Natural killer cell treated with Interleukin-12 subunit alpha and Interleukin-12 subunit beta and Interleukin-15 and Interleukin-18, amount 100 ng/mL, for 72 hours (primary cell): ENCODE data around the gene UQCRHL. TPM values are rescaled to one million over a fixed set of nuclear protein-coding genes. Genes with fewer than 3 reads are reported as not detected.
A peak's percentile ranks its signal among the peaks of the same experiment; 100 is the strongest.
"Not testable (repeated sequence)": the region's sequence is repeated elsewhere in the genome, so short reads cannot be mapped to it uniquely, and the experiment has no call there.

ENCODE experiments used
- ATAC-seq, 2 donors: fragments of 150-1000 bp; cut with Tn5 transposase in 1 of 2; sonication (Bioruptor Pico), chemical (Tn5 transposase) in 1 of 2; 2 replicates each; pipeline ENCODE4 v1.10.0; 2021
- DNase-seq: peaks from one replicate; pipeline ENCODE4 v3.0.0; 2022; ENCODE audit warnings: low spot score
- H3K27ac Mint-ChIP-seq, 2 donors: 1 replicate in 1 of 2; 2 replicates in 1 of 2; pipeline ENCODE4 v1.8.0; 2022; ENCODE audit warnings: mixed read lengths in 2 of 2, mild to moderate bottlenecking in 1 of 2, moderate library complexity in 1 of 2
- H3K27me3 Mint-ChIP-seq, 2 donors: 1 replicate in 1 of 2; 2 replicates in 1 of 2; pipeline ENCODE4 v1.8.0; 2022; ENCODE audit warnings: mixed read lengths in 2 of 2
- H3K36me3 Mint-ChIP-seq: one replicate; pipeline ENCODE4 v1.8.0; 2022; ENCODE audit warnings: mixed read lengths
- H3K4me1 Mint-ChIP-seq, 2 donors: 1 replicate in 1 of 2; 2 replicates in 1 of 2; pipeline ENCODE4 v1.8.0; 2022; ENCODE audit warnings: low read depth in 2 of 2, mixed read lengths in 2 of 2, mild to moderate bottlenecking in 1 of 2
- H3K4me3 Mint-ChIP-seq: one replicate; pipeline ENCODE4 v1.8.0; 2022; ENCODE audit warnings: mixed read lengths
- H3K9me3 Mint-ChIP-seq: 2 replicates; pipeline ENCODE4 v1.8.0; 2022; ENCODE audit warnings: mixed read lengths
- total RNA-seq, 2 donors: library from RNA; stranded (reverse); gene quantifications; one replicate each; pipeline ENCODE4 v1.2.3, GENCODE V29; 2022

The UQCRHL gene
- total RNA-seq, 2 donors from 2014 or later, result 1.2 to 2.0 TPM

DNA sequence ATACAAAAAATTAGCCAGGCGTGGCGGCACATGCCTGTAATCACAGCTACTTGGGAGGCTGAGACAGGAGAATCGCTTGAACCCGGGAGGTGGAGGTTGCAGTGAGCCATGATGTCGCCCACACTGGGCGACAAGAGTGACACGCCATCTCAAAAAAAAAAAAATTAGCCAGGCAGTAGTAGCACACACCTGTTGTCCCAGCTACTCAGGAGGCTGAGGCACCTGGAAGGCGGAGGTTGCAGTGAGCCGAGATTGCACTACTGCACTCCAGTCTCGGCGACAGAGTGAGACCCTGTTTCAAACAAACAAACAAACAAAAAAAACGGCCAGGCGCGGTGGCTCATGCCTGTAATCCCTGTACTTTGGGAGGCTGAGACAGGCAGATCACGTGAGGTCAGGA is 20.1 kb upstream of the UQCRHL start:
- DNase-seq, H3K27ac Mint-ChIP-seq, H3K36me3 Mint-ChIP-seq, ATAC-seq, H3K9me3 Mint-ChIP-seq, H3K4me3 Mint-ChIP-seq, H3K27me3 Mint-ChIP-seq: not testable (repeated sequence)
- H3K4me1 Mint-ChIP-seq, result peaks cover 15 to 16% of the 10 kb centered on the region in 2 donors

DNA sequence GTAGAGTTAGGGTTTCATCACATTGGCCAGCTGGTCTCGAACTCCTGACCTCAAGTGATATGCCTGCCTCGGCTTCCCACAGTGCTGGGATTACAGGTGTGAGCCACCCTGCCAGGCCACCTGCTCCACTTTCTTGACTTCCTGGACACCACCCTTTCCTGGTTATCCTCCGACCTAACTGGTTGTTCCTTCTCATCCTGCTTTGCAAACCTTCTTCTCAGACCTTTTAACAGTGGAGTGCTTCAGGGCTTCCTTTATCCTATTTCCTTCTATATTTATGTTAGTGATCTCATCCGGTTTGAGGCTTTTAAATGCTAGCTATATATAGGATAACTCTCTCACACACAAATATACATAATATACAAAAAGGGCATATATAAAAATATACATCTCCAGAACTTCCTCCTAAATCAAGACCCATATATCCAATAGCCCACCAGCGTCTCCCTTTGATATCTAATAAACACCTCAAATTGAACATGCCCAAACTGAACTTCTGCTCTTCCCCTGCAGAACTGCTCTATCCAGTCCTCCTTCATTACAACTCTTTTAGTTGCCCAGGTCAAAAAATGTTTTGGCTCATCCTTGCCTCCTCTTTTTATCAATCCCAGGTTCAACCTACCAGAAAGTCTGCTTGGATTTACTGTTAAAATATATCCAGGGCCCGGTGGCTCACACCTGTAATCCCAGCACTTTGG is 19.5 kb upstream of the UQCRHL start:
- no peak for ATAC-seq
- H3K36me3 Mint-ChIP-seq, result no peaks in the 10 kb centered on the region
- H3K27me3 Mint-ChIP-seq, result no peaks in the 10 kb centered on the region
- H3K9me3 Mint-ChIP-seq, result no peaks in the 10 kb centered on the region
- no peak for DNase-seq
- no peak overlapping the region for H3K4me3 Mint-ChIP-seq
- H3K27ac Mint-ChIP-seq, result no peak overlapping the region
- H3K4me1 Mint-ChIP-seq, result peaks cover 15% of the 10 kb centered on the region in 2 donors

DNA sequence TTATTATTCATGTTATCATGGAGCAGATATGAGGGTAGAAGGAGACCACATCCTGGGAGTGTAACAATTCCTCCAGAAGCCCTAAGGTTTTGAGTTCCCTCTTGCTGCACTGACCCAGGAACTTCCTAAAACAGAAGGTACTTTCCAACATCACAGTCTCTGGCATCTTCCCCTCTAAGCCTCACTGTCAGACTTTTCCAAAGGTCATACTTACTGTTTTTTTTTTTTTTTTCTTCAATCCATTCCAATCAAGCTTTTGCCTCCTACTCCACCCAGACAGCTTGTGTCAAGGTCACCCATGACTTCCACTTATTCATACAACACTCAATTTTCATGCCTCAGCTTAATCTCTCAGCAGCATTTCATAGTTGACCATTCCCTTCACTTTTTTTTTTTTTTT is 18.4 kb upstream of the UQCRHL start:
- no peak for DNase-seq
- Mint-ChIP-seq H3K36me3 (no peaks in the 10 kb centered on the region), H3K4me1 (peaks cover 11% of the 10 kb centered on the region in 2 donors), H3K27ac (no peak overlapping the region), H3K4me3 (no peak overlapping the region), H3K27me3 (no peaks in the 10 kb centered on the region), H3K9me3 (no peaks in the 10 kb centered on the region)
- no peak for ATAC-seq

DNA sequence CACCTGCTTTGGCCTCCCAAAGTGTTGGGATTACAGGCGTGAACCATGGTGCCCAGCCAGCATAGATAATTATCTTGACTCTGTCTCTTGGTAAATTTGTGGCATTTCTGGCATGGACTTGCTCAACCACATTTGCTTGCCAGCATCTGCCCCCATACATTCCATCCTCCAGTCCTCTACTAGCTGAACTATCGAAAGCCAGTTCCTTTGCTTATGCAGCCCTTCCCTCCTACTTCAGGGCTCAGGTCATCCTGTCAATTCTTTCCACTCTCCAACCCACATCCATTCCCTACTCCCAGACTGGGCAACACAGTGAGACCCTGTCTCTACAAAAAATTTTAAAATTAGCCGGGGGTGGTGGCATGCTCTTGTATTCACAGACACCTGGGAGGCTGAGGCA is 13.0 kb upstream of the UQCRHL start:
- Mint-ChIP-seq H3K4me3 (no peak overlapping the region), H3K4me1 (peaks cover 0 to 3% of the 10 kb centered on the region in 2 donors), H3K36me3 (no peaks in the 10 kb centered on the region), H3K9me3 (no peaks in the 10 kb centered on the region), H3K27ac (no peak overlapping the region), H3K27me3 (no peaks in the 10 kb centered on the region)
- no peak for DNase-seq
- no peak for ATAC-seq

DNA sequence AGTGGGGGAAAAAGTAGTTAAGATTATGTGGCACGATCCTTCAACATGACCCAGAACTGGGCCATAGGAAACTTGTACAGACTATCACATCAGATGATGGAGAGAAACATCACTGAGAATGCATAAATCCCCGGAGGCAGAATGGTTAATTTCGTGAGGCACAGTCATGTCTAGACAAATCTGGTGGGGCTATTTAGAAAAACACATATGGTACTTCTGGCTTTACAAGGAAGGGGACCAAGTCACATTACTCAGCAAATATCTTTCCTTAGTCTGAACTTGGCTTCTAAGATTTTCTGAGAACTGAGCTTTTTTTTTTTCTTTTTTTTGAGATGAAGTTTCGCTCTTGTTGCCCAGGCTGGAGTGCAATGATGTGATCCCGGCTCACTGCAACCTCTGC is 9.2 kb upstream of the UQCRHL start:
- no peaks in the 10 kb centered on the region for H3K36me3 Mint-ChIP-seq
- H3K4me3 Mint-ChIP-seq, result no peak overlapping the region
- H3K27ac Mint-ChIP-seq, result no peak overlapping the region
- no peaks in the 10 kb centered on the region for H3K9me3 Mint-ChIP-seq
- H3K4me1 Mint-ChIP-seq, result peaks cover 0 to 4% of the 10 kb centered on the region in 2 donors
- no peaks in the 10 kb centered on the region for H3K27me3 Mint-ChIP-seq
- DNase-seq, result no peak
- ATAC-seq, result no peak

DNA sequence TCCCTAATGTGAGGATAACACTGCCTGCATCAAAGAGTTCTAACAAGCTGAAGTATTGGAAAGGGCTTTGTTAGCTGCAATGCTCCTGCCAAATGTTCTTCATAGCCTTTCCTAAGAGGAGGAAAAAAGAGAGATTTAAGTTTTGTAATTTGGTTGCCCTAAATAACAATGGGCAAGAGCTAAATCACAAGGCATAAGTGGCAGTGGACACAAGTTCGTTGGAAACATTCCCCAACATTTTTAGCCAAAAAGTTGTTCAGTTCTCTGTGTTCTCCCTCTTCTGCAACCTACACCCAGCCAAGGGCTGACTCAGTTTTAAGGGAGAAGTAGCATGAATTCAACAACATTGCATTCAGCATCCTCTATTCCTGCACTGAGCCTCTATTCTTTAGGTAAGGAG is 2.6 kb upstream of the UQCRHL start:
- no peaks in the 10 kb centered on the region for H3K9me3 Mint-ChIP-seq
- ATAC-seq (no peak), DNase-seq (no peak)
- H3K4me1 Mint-ChIP-seq, result no peaks in the 10 kb centered on the region
- no peak overlapping the region for H3K4me3 Mint-ChIP-seq
- H3K36me3 Mint-ChIP-seq, result no peaks in the 10 kb centered on the region
- no peak overlapping the region for H3K27ac Mint-ChIP-seq
- H3K27me3 Mint-ChIP-seq, result no peaks in the 10 kb centered on the region

DNA sequence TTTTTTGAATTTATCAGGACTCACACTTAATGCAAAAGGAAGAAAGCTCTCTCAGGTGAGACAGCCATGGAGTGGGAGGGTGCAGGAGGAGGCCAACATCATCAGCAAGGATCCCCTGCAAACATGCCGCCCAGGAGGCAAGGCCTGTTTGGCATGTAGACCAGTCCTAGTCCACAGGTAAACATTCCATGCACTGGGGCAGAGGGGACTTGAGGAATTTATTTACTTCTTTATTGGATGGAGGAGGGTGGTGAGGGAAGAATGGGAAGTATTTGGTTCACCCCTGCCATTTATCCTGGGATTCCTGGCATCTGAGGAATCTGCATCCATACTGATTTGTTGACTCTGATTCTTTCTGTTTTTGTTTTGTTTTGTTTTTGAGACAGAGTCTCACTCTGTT is 1.5 kb upstream of the UQCRHL start:
- ATAC-seq (no peak), DNase-seq (no peak)
- H3K27me3 Mint-ChIP-seq, result no peaks in the 10 kb centered on the region
- no peak overlapping the region for H3K4me3 Mint-ChIP-seq
- H3K4me1 Mint-ChIP-seq, result no peaks in the 10 kb centered on the region
- H3K9me3 Mint-ChIP-seq, result no peaks in the 10 kb centered on the region
- no peaks in the 10 kb centered on the region for H3K36me3 Mint-ChIP-seq
- no peak overlapping the region for H3K27ac Mint-ChIP-seq

DNA sequence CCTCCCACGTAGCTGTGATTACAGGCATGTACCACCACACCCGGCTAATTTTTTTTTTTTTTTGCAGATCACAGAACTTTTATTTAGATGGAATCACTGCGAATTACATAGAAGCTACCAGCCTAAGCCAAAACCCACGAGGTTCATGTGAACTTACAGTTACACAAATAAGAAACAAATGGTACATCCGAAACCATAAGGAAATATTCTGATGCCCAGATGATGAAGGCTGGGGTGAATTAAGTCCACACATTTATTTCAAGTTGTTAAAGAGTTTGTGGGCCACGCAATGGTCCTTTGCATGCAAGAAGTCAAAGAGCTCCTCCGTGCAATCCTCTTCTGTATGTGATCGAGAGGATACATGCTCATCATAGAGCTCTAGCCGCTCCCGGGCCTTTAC is 328 bp downstream of the UQCRHL start:
- ATAC-seq (no peak), DNase-seq (no peak)
- Mint-ChIP-seq H3K36me3 (no peaks in the 10 kb centered on the region), H3K27me3 (peaks cover 0 to 3% of the 10 kb centered on the region in 2 donors), H3K4me1 (no peaks in the 10 kb centered on the region), H3K27ac (no peak overlapping the region), H3K4me3 (no peak overlapping the region), H3K9me3 (no peaks in the 10 kb centered on the region)

DNA sequence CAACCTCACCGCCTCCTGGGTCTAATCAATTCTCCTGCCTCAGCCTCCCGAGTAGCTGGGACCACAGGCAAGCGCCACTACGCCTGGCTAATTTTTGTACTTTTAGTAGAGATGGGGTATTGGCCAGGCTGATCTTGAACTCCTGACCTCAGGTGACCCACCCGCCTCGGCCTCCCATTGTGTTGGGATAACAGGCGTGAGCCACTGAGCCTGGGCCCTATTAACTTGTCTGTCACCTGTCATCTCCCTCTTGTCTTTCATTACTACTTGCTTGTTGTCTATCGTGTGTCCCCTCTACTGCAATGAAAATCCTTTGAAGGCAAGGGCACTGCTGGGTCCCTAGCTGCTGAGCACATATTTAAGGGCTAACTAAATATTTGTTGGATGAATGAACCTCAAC is 3.4 kb downstream of the UQCRHL start:
- H3K4me1 Mint-ChIP-seq, result peaks cover 0 to 2% of the 10 kb centered on the region in 2 donors
- DNase-seq (no peak), ATAC-seq (no peak)
- no peaks in the 10 kb centered on the region for H3K36me3 Mint-ChIP-seq
- no peak overlapping the region for H3K27ac Mint-ChIP-seq
- H3K9me3 Mint-ChIP-seq, result no peaks in the 10 kb centered on the region
- peaks cover 0 to 5% of the 10 kb centered on the region in 2 donors for H3K27me3 Mint-ChIP-seq
- H3K4me3 Mint-ChIP-seq, result no peak overlapping the region

DNA sequence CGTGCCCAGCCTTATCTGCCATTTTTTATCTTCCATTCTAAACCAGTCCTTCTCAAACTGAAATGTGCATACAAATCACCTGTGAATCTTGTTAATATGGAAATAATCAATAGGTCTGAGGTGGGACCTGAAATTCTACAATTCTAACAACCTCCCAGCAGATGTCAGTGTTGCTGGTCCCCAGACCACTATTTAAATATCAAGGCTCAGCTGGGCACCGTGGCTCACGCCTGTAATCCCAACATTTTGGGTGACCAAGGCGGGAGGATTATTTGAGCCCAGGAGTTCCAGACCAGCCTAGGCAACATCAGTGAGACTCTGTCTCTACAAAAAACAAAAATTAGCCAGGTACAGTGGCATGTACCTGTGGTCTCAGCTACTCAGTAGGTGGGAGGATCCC is 4.1 kb downstream of the UQCRHL start:
- no peaks in the 10 kb centered on the region for H3K9me3 Mint-ChIP-seq
- no peak for ATAC-seq

DNA sequence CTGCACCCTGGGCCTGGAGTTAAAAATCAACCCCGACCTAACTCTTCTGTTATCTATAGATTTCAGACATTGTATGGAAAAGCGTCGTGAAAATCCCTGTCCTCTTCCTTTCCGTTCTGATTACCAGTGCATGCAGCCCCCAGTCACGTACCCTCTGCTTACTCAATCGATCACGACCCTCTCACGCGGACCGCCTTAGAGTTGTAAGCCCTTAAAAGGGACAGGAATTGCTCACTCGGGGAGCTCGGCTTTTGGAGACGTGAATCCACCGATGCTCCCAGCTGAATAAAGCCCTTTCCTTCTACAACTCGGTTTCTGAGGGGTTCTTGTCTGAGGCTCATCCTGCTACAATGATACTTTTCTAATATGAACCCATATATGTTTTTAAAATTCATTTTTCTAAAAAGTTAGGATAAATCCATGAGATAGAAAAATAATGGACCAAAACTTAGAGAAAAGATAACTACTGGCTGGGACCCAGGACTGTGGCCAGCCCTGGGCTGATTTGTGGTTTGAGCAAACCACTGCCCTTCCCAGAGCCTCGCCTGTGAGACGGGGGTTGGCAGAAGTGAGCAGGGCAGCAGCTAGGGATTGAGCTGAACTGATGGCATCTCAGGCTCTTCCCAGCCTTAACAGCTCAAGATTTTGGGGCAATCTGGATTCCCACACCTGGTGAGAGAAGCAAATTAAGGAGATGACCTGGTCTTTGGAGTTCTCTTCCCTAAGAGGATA is 5.0 kb downstream of the UQCRHL start:
- H3K4me1 Mint-ChIP-seq, result peaks cover 0 to 2% of the 10 kb centered on the region in 2 donors
- H3K4me3 Mint-ChIP-seq, result no peak overlapping the region
- H3K36me3 Mint-ChIP-seq, result no peaks in the 10 kb centered on the region
- peaks cover 0 to 5% of the 10 kb centered on the region in 2 donors for H3K27me3 Mint-ChIP-seq
- ATAC-seq (no peak), DNase-seq (no peak)
- H3K9me3 Mint-ChIP-seq, result no peaks in the 10 kb centered on the region
- no peak overlapping the region for H3K27ac Mint-ChIP-seq

More for the DNA sequence above, 4.1 kb downstream of the UQCRHL start:
- no peaks in the 10 kb centered on the region for H3K36me3 Mint-ChIP-seq
- peaks cover 0 to 5% of the 10 kb centered on the region in 2 donors for H3K27me3 Mint-ChIP-seq
- H3K4me3 Mint-ChIP-seq, result no peak overlapping the region
- H3K27ac Mint-ChIP-seq, result no peak overlapping the region
- DNase-seq, result no peak
- H3K4me1 Mint-ChIP-seq, result peaks cover 0 to 2% of the 10 kb centered on the region in 2 donors

DNA sequence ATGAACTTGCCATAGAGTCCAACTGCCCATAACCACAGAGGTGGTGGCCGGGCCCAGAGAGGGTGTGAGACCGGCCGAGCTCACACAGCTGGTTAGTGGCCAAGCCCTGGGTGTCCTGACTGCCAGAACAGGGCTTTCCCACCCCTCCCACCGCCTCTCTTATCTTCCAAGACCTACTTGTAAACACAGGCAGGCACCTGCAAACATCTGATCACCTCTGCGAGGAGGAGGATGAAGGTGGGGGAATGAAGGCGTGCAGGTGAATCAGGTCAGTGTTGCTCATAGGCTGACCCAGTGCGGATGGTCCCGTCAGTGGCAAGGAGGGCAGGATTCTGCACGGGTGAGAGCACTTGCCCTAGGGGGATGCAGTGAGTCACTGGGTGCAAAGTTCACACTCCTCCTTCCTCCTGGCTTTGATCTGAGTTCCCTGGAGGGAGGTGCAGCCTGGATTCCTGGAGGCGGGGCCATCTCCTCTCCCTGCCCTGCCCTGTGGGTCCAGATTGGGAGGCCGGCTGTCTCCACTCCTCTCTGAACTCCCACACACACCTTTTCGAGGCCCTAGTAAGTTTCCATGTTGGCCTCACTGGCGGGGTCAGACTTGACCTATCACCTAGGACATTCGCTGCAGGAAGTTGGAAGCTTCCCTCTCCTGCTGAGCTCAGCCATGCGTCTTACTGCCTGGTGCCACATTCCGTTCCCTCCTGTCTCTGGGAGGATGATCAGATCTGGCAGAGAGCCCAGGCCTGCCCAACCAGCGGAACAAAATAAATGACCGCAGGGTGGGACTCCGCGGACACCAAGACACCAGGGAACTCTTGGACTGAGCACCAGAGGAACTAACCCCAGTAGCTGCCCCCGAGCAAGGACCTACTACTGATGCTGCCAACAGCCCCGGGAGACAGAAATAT is 7.3 kb downstream of the UQCRHL start:
- DNase-seq (no peak), ATAC-seq (peak in 1 of 2 donors; percentile 50)
- peaks cover 0 to 7% of the 10 kb centered on the region in 2 donors for H3K27me3 Mint-ChIP-seq
- H3K27ac Mint-ChIP-seq, result no peak overlapping the region
- no peak overlapping the region for H3K4me3 Mint-ChIP-seq
- no peaks in the 10 kb centered on the region for H3K9me3 Mint-ChIP-seq
- H3K4me1 Mint-ChIP-seq, result peaks cover 0 to 2% of the 10 kb centered on the region in 2 donors
- no peaks in the 10 kb centered on the region for H3K36me3 Mint-ChIP-seq

DNA sequence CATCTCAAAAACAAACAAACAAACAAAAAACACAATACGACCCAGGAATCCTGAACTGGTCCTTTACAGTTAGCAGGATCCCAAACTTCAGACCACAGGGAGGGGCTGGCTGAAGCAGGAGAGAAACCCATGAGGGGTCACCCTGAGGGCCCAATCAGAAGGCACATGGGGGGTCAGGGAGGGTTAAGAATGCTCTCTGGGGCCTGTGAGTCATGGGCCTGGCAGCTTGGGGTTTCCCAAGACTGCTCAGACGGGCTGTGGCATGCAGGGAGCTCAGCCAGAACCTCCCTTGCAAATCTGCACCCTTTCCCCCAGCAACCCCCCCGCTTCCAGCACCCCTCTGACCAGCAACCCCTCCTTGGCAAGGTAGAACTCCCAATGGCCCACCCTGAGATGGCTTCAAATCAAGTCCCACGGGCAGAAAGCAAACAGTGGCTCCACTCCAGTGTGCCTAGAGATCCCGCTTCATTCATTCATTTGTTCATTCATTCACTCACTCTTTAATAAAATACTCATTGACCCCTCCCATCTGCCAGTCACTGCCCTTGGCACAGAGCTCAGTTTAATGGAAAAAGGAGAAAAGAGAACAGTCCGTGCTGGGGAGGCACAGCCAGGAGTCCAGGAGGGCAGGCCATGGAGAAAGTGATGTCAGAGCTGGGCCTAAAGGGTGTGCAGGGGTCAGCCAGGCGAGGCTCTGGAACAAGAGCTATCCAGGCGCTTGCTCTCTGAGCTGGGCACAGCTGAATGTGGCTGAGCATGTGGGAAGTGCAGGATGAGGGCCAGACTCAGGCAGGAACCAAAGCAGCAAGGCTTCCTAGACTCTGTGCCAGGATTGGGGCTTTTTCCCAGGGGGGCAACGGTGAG is 8.2 kb downstream of the UQCRHL start:
- H3K4me1 Mint-ChIP-seq, result peaks cover 0 to 2% of the 10 kb centered on the region in 2 donors
- H3K9me3 Mint-ChIP-seq, result no peaks in the 10 kb centered on the region
- H3K27me3 Mint-ChIP-seq, result peaks cover 0 to 7% of the 10 kb centered on the region in 2 donors
- no peak overlapping the region for H3K4me3 Mint-ChIP-seq
- no peak overlapping the region for H3K27ac Mint-ChIP-seq
- ATAC-seq, result no peak
- no peak for DNase-seq
- no peaks in the 10 kb centered on the region for H3K36me3 Mint-ChIP-seq
